MM.1S (cell line): Measurements from ENCODE around the gene MATN3.

Source experiments
- DNase-seq: peaks from one replicate; pipeline ENCODE4 v3.0.0-alpha.2; 2015
- H2AFZ ChIP-seq: fragments of 300-600 bp; sonication (generic); 2 replicates; pipeline ENCODE4 v1.6.0; 2016; ENCODE audit warnings: antibody characterized with exemption, low read length
- H3F3A ChIP-seq: fragments of 300-600 bp; sonication (generic); 2 replicates; pipeline ENCODE4 v1.6.1; 2016; ENCODE audit warnings: mild to moderate bottlenecking, antibody characterized with exemption, low read length, moderate library complexity, mixed read lengths; ENCODE audit not compliant: insufficient read depth
- H3K27ac ChIP-seq: fragments of 300-600 bp; sonication (generic); 2 replicates; pipeline ENCODE4 v1.5.1; 2016; ENCODE audit warnings: mild to moderate bottlenecking, low read length
- H3K27me3 ChIP-seq: fragments of 300-600 bp; sonication (generic); replicated peaks from 2 replicates; pipeline ENCODE4 v1.6.0; 2016; ENCODE audit warnings: low read length; ENCODE audit not compliant: insufficient read depth
- H3K36me3 ChIP-seq: fragments of 300-600 bp; sonication (generic); replicated peaks from 2 replicates; pipeline ENCODE4 v1.6.1; 2016; ENCODE audit warnings: mild to moderate bottlenecking, low read length, mixed read lengths; ENCODE audit not compliant: insufficient read depth
- H3K4me1 ChIP-seq: fragments of 300-600 bp; sonication (generic); 2 replicates; pipeline ENCODE4 v1.6.1; 2016; ENCODE audit warnings: low read length, mixed read lengths
- H3K4me2 ChIP-seq: fragments of 300-600 bp; sonication (generic); 2 replicates; pipeline ENCODE4 v1.6.0; 2016; ENCODE audit warnings: low read depth, low read length
- H3K4me3 ChIP-seq: fragments of 300-600 bp; sonication (generic); 2 replicates; pipeline ENCODE4 v1.5.1; 2016; ENCODE audit warnings: low read length, mixed read lengths
- H3K79me2 ChIP-seq: fragments of 300-600 bp; sonication (generic); 2 replicates; pipeline ENCODE4 v1.6.1; 2016; ENCODE audit warnings: mixed run types, low read length, mixed read lengths
- H3K9ac ChIP-seq: fragments of 300-600 bp; sonication (generic); 2 replicates; pipeline ENCODE4 v1.6.1; 2016; ENCODE audit warnings: low read length, mixed read lengths
- H3K9me2 ChIP-seq: fragments of 300-600 bp; sonication (generic); replicated peaks from 2 replicates; pipeline ENCODE4 v1.6.1; 2016; ENCODE audit warnings: mild to moderate bottlenecking, low read length, mixed read lengths; ENCODE audit not compliant: insufficient read depth
- H3K9me3 ChIP-seq: fragments of 300-600 bp; sonication (generic); replicated peaks from 2 replicates; pipeline ENCODE4 v1.6.1; 2016; ENCODE audit warnings: mild to moderate bottlenecking, low read length, mixed read lengths; ENCODE audit not compliant: insufficient read depth
- H4K20me1 ChIP-seq: fragments of 300-600 bp; sonication (generic); 2 replicates; pipeline ENCODE4 v1.6.1; 2016; ENCODE audit warnings: mild to moderate bottlenecking, low read length, moderate library complexity, mixed read lengths; ENCODE audit not compliant: insufficient read depth
- EZH2 ChIP-seq: fragments of 300-600 bp; sonication (generic); optimal IDR thresholded peaks from 2 replicates; pipeline ENCODE3; 2017; ENCODE audit warnings: low read depth, mild to moderate bottlenecking, antibody characterized with exemption, low read length, mixed read lengths
- EZH2phosphoT487 ChIP-seq: fragments of 300-600 bp; sonication (generic); IDR thresholded peaks from 2 replicates; pipeline ENCODE4 v1.6.1; 2018; ENCODE audit warnings: antibody characterized with exemption, low read length
- TF ChIP-seq, protein P1 (sequence below): fragments of 300-600 bp; sonication (generic); IDR thresholded peaks from 2 replicates; pipeline ENCODE4 v1.5.1; 2016; ENCODE audit warnings: antibody characterized with exemption, low read length, mixed read lengths

Gene MATN3

GRCh38 chr2:20021405-20022009 is 9.0 kb upstream of the MATN3 start:
- no peak overlapping the region for H3K4me2 ChIP-seq
- H4K20me1 ChIP-seq: no peaks in the 10 kb centered on the region
- no peaks in the 10 kb centered on the region for H3K9me2 ChIP-seq
- no peak overlapping the region for H3K4me3 ChIP-seq
- no peak overlapping the region for H2AFZ ChIP-seq
- no peaks in the 10 kb centered on the region for H3K36me3 ChIP-seq
- no peaks in the 10 kb centered on the region for H3F3A ChIP-seq
- TF ChIP-seq EZH2: no peak
- TF ChIP-seq EZH2phosphoT487: no peak
- TF ChIP-seq, protein P1, sequence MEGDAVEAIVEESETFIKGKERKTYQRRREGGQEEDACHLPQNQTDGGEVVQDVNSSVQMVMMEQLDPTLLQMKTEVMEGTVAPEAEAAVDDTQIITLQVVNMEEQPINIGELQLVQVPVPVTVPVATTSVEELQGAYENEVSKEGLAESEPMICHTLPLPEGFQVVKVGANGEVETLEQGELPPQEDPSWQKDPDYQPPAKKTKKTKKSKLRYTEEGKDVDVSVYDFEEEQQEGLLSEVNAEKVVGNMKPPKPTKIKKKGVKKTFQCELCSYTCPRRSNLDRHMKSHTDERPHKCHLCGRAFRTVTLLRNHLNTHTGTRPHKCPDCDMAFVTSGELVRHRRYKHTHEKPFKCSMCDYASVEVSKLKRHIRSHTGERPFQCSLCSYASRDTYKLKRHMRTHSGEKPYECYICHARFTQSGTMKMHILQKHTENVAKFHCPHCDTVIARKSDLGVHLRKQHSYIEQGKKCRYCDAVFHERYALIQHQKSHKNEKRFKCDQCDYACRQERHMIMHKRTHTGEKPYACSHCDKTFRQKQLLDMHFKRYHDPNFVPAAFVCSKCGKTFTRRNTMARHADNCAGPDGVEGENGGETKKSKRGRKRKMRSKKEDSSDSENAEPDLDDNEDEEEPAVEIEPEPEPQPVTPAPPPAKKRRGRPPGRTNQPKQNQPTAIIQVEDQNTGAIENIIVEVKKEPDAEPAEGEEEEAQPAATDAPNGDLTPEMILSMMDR: no peak
- H3K79me2 ChIP-seq: no peaks in the 10 kb centered on the region
- no peak for DNase-seq
- no peak overlapping the region for H3K27ac ChIP-seq
- H3K27me3 ChIP-seq: no peaks in the 10 kb centered on the region
- H3K9ac ChIP-seq: no peak overlapping the region
- no peaks in the 10 kb centered on the region for H3K4me1 ChIP-seq
- no peaks in the 10 kb centered on the region for H3K9me3 ChIP-seq

- no peaks in the 10 kb centered on the region for H3F3A ChIP-seq
- H3K27me3 ChIP-seq: no peaks in the 10 kb centered on the region
- H3K27ac ChIP-seq: no peak overlapping the region
- no peak overlapping the region for H3K4me3 ChIP-seq
- no peak overlapping the region for H3K9ac ChIP-seq
- DNase-seq: no peak
- no peaks in the 10 kb centered on the region for H3K9me3 ChIP-seq
- H3K9me2 ChIP-seq: no peaks in the 10 kb centered on the region
- H3K79me2 ChIP-seq: no peaks in the 10 kb centered on the region
- H4K20me1 ChIP-seq: no peaks in the 10 kb centered on the region
- no peak overlapping the region for H3K4me2 ChIP-seq
- no peaks in the 10 kb centered on the region for H3K36me3 ChIP-seq
- no peak overlapping the region for H2AFZ ChIP-seq
- no peaks in the 10 kb centered on the region for H3K4me1 ChIP-seq
- TF ChIP-seq EZH2: no peak
- TF ChIP-seq EZH2phosphoT487: no peak
- TF ChIP-seq, protein P1: no peak
Measured at GRCh38 chr2:20019747-20020146, 7.3 kb upstream of the MATN3 start.

DNA sequence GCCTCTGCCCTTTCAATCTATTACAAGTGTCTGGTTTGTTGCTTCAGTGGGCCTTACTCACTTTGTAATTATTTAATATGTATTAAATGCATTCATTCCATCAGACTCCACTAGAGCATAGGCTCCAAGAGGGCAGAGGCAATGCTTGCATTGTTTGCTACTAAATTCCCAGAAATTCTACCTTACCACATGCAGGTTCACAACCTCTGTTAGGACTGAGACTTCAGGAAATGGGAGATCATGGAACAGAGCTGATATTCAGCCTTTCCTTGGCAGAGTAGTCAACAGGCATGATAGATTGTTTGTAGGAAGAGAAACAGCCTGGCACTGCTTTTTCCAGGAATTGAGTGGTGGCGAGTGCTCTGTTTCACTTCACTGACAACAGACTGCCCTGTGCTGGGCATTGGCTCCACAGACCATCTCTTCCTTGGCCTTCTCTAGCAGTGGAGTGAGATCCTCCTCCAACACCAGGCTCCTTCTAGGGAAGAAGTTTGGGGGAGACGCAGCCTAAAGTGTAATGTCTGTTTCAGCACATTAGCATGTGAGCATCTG is 6.2 kb upstream of the MATN3 start:
- H3K9me2 ChIP-seq: no peaks in the 10 kb centered on the region
- no peak overlapping the region for H3K9ac ChIP-seq
- H3K36me3 ChIP-seq: no peaks in the 10 kb centered on the region
- TF ChIP-seq EZH2 (no peak), EZH2phosphoT487 (no peak)
- TF ChIP-seq, protein P1: no peak
- no peaks in the 10 kb centered on the region for H4K20me1 ChIP-seq
- DNase-seq: no peak
- no peaks in the 10 kb centered on the region for H3K4me1 ChIP-seq
- no peak overlapping the region for H2AFZ ChIP-seq
- no peak overlapping the region for H3K4me3 ChIP-seq
- no peak overlapping the region for H3K4me2 ChIP-seq
- H3K27me3 ChIP-seq: peaks cover 3% of the 10 kb centered on the region
- H3F3A ChIP-seq: no peaks in the 10 kb centered on the region
- no peak overlapping the region for H3K27ac ChIP-seq
- H3K9me3 ChIP-seq: no peaks in the 10 kb centered on the region
- H3K79me2 ChIP-seq: no peaks in the 10 kb centered on the region
